OCI-LY1 (cell line): Measurements from ENCODE around the gene LYRM7.
"Not testable (repeated sequence)": the region's sequence is repeated elsewhere in the genome, so short reads cannot be mapped to it uniquely, and the experiment has no call there.

Experiments
- H2AFZ ChIP-seq: fragments of 200-600 bp; sonication (generic), shearing (Covaris generic); 2 replicates; pipeline ENCODE4 v1.6.0; 2014; ENCODE audit warnings: antibody characterized with exemption, mild to moderate bottlenecking, low read length
- H3F3A ChIP-seq: fragments of 200-600 bp; sonication (generic), shearing (Covaris generic); 2 replicates; pipeline ENCODE4 v1.6.0; 2014; ENCODE audit warnings: mild to moderate bottlenecking, antibody characterized with exemption, low read length, moderate library complexity; ENCODE audit not compliant: insufficient read depth
- H3K27ac ChIP-seq: fragments of 200-600 bp; sonication (generic); 2 replicates; pipeline ENCODE4 v1.5.1; 2014; ENCODE audit warnings: low read length, mixed run types, mild to moderate bottlenecking, low read depth; ENCODE audit not compliant: poor library complexity, severe bottlenecking
- H3K27me3 ChIP-seq: fragments of 200-600 bp; sonication (generic); 2 replicates; pipeline ENCODE4 v1.6.0; 2014; ENCODE audit warnings: antibody characterized with exemption, mild to moderate bottlenecking, low read length, moderate library complexity; ENCODE audit not compliant: insufficient read depth
- H3K36me3 ChIP-seq: fragments of 200-600 bp; sonication (generic); 2 replicates; pipeline ENCODE4 v1.6.1; 2014; ENCODE audit warnings: mild to moderate bottlenecking, antibody characterized with exemption, low read length, moderate library complexity, mixed read lengths; ENCODE audit not compliant: insufficient read depth
- H3K4me1 ChIP-seq: fragments of 200-600 bp; sonication (generic); 2 replicates; pipeline ENCODE4 v1.5.1; 2014; ENCODE audit warnings: mild to moderate bottlenecking, low read length, moderate library complexity; ENCODE audit not compliant: insufficient read depth, severe bottlenecking
- H3K4me2 ChIP-seq: fragments of 200-600 bp; sonication (generic), shearing (Covaris generic); 2 replicates; pipeline ENCODE4 v1.6.1; 2014; ENCODE audit warnings: low read length
- H3K4me3 ChIP-seq: fragments of 200-600 bp; sonication (generic); 2 replicates; pipeline ENCODE4 v1.5.1; 2014; ENCODE audit warnings: low read length, low read depth, mild to moderate bottlenecking, mixed read lengths; ENCODE audit not compliant: poor library complexity, severe bottlenecking
- H3K79me2 ChIP-seq: fragments of 200-600 bp; shearing (Covaris generic); 2 replicates; pipeline ENCODE4 v1.6.1; 2016; ENCODE audit warnings: mixed run types, low read length, mixed read lengths; ENCODE audit not compliant: insufficient read depth
- H3K9ac ChIP-seq: fragments of 200-600 bp; sonication (generic), shearing (Covaris generic); 2 replicates; pipeline ENCODE4 v1.6.1; 2014; ENCODE audit warnings: mild to moderate bottlenecking, low read length, mixed read lengths
- H3K9me2 ChIP-seq: fragments of 200-600 bp; sonication (generic), shearing (Covaris generic); 2 replicates; pipeline ENCODE4 v1.6.1; 2014; ENCODE audit warnings: low read depth, mild to moderate bottlenecking, low read length, mixed read lengths
- H3K9me3 ChIP-seq: fragments of 200-600 bp; shearing (Covaris generic); 2 replicates; pipeline ENCODE4 v1.6.1; 2014; ENCODE audit warnings: low read length, mixed read lengths
- H4K20me1 ChIP-seq: fragments of 200-600 bp; sonication (generic), shearing (Covaris generic); 2 replicates; pipeline ENCODE4 v1.6.0; 2016; ENCODE audit warnings: mild to moderate bottlenecking, low read length; ENCODE audit not compliant: insufficient read depth
- EZH2 ChIP-seq: fragments of 200-600 bp; sonication (generic), shearing (Covaris generic); IDR thresholded peaks from 2 replicates; pipeline ENCODE4 v1.8.0; 2017; ENCODE audit warnings: borderline replicate concordance, mixed run types, mild to moderate bottlenecking, antibody characterized with exemption, low read length, moderate library complexity, mixed read lengths
- TF ChIP-seq, protein P1 (sequence below): fragments of 200-600 bp; sonication (generic), shearing (Covaris generic); IDR thresholded peaks from 2 replicates; pipeline ENCODE4 v1.5.1; 2017; ENCODE audit warnings: mild to moderate bottlenecking, antibody characterized with exemption, low read length, moderate library complexity, mixed read lengths

Gene LYRM7

DNA sequence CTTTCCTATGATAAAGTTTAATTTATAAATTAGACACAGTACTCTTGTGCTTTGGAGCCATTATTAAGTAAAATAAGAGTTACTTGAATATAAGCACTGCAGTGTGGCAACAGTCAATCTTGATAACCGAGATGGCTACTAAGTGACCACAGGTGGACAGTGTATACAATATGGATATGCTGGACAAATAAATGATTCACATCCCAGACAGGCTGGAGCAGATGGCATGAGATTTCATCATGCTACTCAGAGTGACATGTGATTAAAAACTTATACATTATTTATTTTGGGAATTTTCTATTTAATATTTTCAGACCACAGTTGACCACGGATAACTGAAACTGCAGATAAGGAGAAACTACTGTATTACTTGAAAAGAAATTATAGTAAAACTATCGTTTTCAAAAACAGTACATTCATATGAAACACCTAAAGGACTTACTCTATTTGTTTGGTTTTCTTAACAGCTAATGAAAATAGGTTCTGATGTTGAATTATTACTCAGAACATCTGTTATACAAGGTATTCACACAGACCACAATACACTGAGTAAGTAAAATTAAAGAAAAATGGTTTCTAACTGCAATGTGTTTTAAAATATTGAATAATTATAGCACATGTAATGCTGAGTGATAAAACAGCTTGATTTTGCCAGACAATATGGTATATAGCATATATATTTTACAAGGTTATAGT, 16.0 kb downstream of the LYRM7 start:
- no peaks in the 10 kb centered on the region for H3K9me3 ChIP-seq
- H3K36me3 ChIP-seq: peaks cover 36% of the 10 kb centered on the region
- no peak overlapping the region for H3K27ac ChIP-seq
- H2AFZ ChIP-seq: no peak overlapping the region
- H3K4me2 ChIP-seq: no peak overlapping the region
- H3K9me2 ChIP-seq: no peaks in the 10 kb centered on the region
- no peaks in the 10 kb centered on the region for H4K20me1 ChIP-seq
- no peak overlapping the region for H3K9ac ChIP-seq
- TF ChIP-seq, protein P1, sequence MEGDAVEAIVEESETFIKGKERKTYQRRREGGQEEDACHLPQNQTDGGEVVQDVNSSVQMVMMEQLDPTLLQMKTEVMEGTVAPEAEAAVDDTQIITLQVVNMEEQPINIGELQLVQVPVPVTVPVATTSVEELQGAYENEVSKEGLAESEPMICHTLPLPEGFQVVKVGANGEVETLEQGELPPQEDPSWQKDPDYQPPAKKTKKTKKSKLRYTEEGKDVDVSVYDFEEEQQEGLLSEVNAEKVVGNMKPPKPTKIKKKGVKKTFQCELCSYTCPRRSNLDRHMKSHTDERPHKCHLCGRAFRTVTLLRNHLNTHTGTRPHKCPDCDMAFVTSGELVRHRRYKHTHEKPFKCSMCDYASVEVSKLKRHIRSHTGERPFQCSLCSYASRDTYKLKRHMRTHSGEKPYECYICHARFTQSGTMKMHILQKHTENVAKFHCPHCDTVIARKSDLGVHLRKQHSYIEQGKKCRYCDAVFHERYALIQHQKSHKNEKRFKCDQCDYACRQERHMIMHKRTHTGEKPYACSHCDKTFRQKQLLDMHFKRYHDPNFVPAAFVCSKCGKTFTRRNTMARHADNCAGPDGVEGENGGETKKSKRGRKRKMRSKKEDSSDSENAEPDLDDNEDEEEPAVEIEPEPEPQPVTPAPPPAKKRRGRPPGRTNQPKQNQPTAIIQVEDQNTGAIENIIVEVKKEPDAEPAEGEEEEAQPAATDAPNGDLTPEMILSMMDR: no peak
- no peak for TF ChIP-seq EZH2
- no peaks in the 10 kb centered on the region for H3K27me3 ChIP-seq
- no peaks in the 10 kb centered on the region; the same call in 1 of the 2 replicates for H3K79me2 ChIP-seq
- H3K4me3 ChIP-seq: no peak overlapping the region
- H3F3A ChIP-seq: no peaks in the 10 kb centered on the region
- peaks cover 11% of the 10 kb centered on the region for H3K4me1 ChIP-seq

DNA sequence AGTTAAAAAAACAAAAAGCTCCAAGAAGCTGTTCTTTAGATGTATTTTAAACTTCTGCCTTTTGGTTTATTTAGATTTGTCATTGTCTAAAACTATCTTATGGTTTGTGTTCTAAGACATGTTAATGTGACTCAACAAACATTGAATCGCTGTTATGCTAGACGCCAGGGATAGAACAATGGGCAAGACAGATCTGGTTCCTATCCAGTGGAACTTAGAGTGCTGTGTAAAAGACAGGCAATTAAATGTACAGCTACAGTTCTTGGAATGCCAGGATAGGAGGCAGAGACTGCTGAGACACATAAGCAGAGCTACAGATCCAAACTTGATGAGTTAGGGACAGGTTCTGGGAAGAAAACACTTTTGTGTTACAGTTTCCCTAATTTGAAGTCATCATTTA, 22.4 kb downstream of the LYRM7 start:
- H3K4me1 ChIP-seq: no peaks in the 10 kb centered on the region
- no peak overlapping the region for H3K4me3 ChIP-seq

DNA sequence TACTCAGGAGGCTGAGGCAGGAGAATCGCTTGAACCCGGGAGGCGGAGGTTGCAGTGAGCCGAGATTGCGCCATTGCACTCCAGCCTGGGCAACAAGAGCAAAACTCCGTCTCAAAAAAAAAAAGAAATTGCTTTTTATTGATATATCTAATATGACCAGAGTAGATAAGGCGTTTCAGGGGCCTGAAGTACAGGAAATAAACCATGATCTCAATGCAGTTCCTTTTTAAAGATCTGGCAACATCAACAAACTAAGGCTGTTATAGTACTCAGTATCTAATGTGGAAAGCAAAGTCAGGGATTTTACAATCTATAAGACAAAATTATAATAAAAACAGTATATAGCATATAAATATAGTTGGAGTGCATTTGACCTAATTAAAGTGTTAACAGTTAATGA, 23.2 kb downstream of the LYRM7 start:
- H3K36me3 ChIP-seq, H3K27me3 ChIP-seq, H3K79me2 ChIP-seq, H3K4me1 ChIP-seq, H3K4me3 ChIP-seq, H3K4me2 ChIP-seq, H3F3A ChIP-seq, H3K9me3 ChIP-seq, H3K9ac ChIP-seq, H3K9me2 ChIP-seq, H3K27ac ChIP-seq, H2AFZ ChIP-seq, H4K20me1 ChIP-seq: not testable (repeated sequence)

More for the DNA sequence above, 22.4 kb downstream of the LYRM7 start:
- Histone ChIP-seq H3K27ac (no peak overlapping the region), H2AFZ (no peak overlapping the region), H3K9me3 (no peaks in the 10 kb centered on the region), H3F3A (no peaks in the 10 kb centered on the region), H3K9ac (no peak overlapping the region), H3K36me3 (peaks cover 12% of the 10 kb centered on the region), H3K4me2 (no peak overlapping the region), H3K27me3 (no peaks in the 10 kb centered on the region), H4K20me1 (no peaks in the 10 kb centered on the region), H3K9me2 (no peaks in the 10 kb centered on the region), H3K79me2 (no peaks in the 10 kb centered on the region)
- TF ChIP-seq EZH2: no peak
- TF ChIP-seq, protein P1: no peak

DNA sequence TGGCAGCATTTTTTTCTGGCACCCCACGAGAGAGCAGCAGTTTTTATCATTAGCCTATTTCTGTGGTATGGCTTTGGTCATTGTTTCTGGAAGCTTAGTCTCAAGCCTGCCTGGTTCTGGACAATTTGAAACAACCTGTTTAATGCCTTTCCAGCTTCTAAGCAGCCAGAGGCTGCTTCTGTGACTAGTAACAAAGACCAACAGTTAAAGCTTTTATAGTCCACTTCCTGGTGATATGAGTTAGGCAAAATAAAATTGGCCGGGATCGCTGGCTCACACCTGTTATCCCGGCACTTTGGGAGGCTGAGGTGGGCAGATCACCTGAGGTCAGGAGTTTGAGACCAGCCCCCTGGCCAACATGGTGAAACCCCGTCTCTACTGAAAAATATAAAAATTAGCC, 24.0 kb downstream of the LYRM7 start:
- Histone ChIP-seq H3K9me2 (no peaks in the 10 kb centered on the region), H3K9me3 (no peaks in the 10 kb centered on the region), H3K4me2 (no peak overlapping the region), H3K27me3 (no peaks in the 10 kb centered on the region), H2AFZ (no peak overlapping the region), H3K4me3 (no peak overlapping the region), H3K79me2 (no peaks in the 10 kb centered on the region), H3K36me3 (peaks cover 6% of the 10 kb centered on the region; the same call in 1 of the 2 replicates), H3F3A (no peaks in the 10 kb centered on the region), H4K20me1 (no peaks in the 10 kb centered on the region), H3K9ac (no peak overlapping the region), H3K27ac (no peak overlapping the region), H3K4me1 (no peaks in the 10 kb centered on the region)
- no peak for TF ChIP-seq EZH2
- TF ChIP-seq, protein P1: no peak
